ENCODE data around the gene MOV10L1. TPM values are rescaled to one million over a fixed set of nuclear protein-coding genes. Genes with fewer than 3 reads are reported as not detected.
A peak's percentile ranks its signal among the peaks of the same experiment; 100 is the strongest.

The MOV10L1 gene
- total and polyA plus RNA-seq, 2 donors from 2014 or later = 0.38 to 0.62 TPM

- intact Hi-C loops (cut with DNase I) = no loop called here
- H3K4me1 ChIP-seq (ENCODE audit: control insufficient read depth in 2 of 3, insufficient read depth in 2 of 3, low read depth in 1 of 3, low read length in 3 of 3) = peaks cover 0 to 2% (median 0%) of the 10 kb centered on the region in 3 donors
- H3K27me3 ChIP-seq (ENCODE audit: control insufficient read depth, insufficient read depth, low read length) = no peaks in the 10 kb centered on the region
- no peak overlapping the region for H3K4me3 ChIP-seq (ENCODE audit: low read length in 3 of 3)
- DNase-seq (peak; percentile 66 to 78 (median 74)), FAIRE-seq (no peak)
- H3K9me3 ChIP-seq (ENCODE audit: control insufficient read depth in 2 of 3, insufficient read depth in 1 of 3, low read length in 3 of 3) = no peaks in the 10 kb centered on the region
- H3K27ac ChIP-seq (ENCODE audit: low read depth in 2 of 2, low read length in 2 of 2) = no peak overlapping the region
- no peak overlapping the region for H3K9ac ChIP-seq (ENCODE audit: low read length in 3 of 3)
- TF ChIP-seq CTCF (IDR thresholded peaks at IDR 0.05; ENCODE audit: borderline replicate concordance, extremely low read depth, insufficient read depth) = no peak
- no peaks in the 10 kb centered on the region for H3K36me3 ChIP-seq (ENCODE audit: control insufficient read depth in 2 of 3, insufficient read depth in 3 of 3, low read length in 3 of 3)
Measured at GRCh38 chr22:50060441-50061140, 29.2 kb upstream of the MOV10L1 start.

GRCh38 chr22:50061141-50061823 lies 28.5 kb upstream of the MOV10L1 start:
- no peak overlapping the region for H3K9ac ChIP-seq (ENCODE audit: low read length in 3 of 3)
- no peak for TF ChIP-seq CTCF (IDR thresholded peaks at IDR 0.05; ENCODE audit: borderline replicate concordance, extremely low read depth, insufficient read depth)
- H3K27me3 ChIP-seq (ENCODE audit: control insufficient read depth, insufficient read depth, low read length) = no peaks in the 10 kb centered on the region
- H3K4me1 ChIP-seq (ENCODE audit: control insufficient read depth in 2 of 3, insufficient read depth in 2 of 3, low read depth in 1 of 3, low read length in 3 of 3) = peaks cover 0 to 2% (median 0%) of the 10 kb centered on the region in 3 donors
- H3K27ac ChIP-seq (ENCODE audit: low read depth in 2 of 2, low read length in 2 of 2) = no peak overlapping the region
- intact Hi-C loops (cut with DNase I) = no loop called here
- no peaks in the 10 kb centered on the region for H3K9me3 ChIP-seq (ENCODE audit: control insufficient read depth in 2 of 3, insufficient read depth in 1 of 3, low read length in 3 of 3)
- H3K36me3 ChIP-seq (ENCODE audit: control insufficient read depth in 2 of 3, insufficient read depth in 3 of 3, low read length in 3 of 3) = no peaks in the 10 kb centered on the region
- FAIRE-seq (no peak), DNase-seq (peak in 1 of 5 donors; percentile 54)
- no peak overlapping the region for H3K4me3 ChIP-seq (ENCODE audit: low read length in 3 of 3)

- no peak for TF ChIP-seq CTCF (IDR thresholded peaks at IDR 0.05; ENCODE audit: borderline replicate concordance, extremely low read depth, insufficient read depth)
- FAIRE-seq (no peak), DNase-seq (peak in 1 of 5 donors; percentile 69)
- no peaks in the 10 kb centered on the region for H3K9me3 ChIP-seq (ENCODE audit: control insufficient read depth in 2 of 3, insufficient read depth in 1 of 3, low read length in 3 of 3)
- no peaks in the 10 kb centered on the region for H3K27me3 ChIP-seq (ENCODE audit: control insufficient read depth, insufficient read depth, low read length)
- H3K9ac ChIP-seq (ENCODE audit: low read length in 3 of 3) = no peak overlapping the region
- no peaks in the 10 kb centered on the region for H3K36me3 ChIP-seq (ENCODE audit: control insufficient read depth in 2 of 3, insufficient read depth in 3 of 3, low read length in 3 of 3)
- H3K27ac ChIP-seq (ENCODE audit: low read depth in 2 of 2, low read length in 2 of 2) = no peak overlapping the region
- no peak overlapping the region for H3K4me3 ChIP-seq (ENCODE audit: low read length in 3 of 3)
- intact Hi-C loops (cut with DNase I) = no loop called here
- H3K4me1 ChIP-seq (ENCODE audit: control insufficient read depth in 2 of 3, insufficient read depth in 2 of 3, low read depth in 1 of 3, low read length in 3 of 3) = peaks cover 0 to 2% (median 0%) of the 10 kb centered on the region in 3 donors
Measured at GRCh38 chr22:50061824-50062355, 27.9 kb upstream of the MOV10L1 start.

All from kidney (tissue), 14 donors.